Skin epidermis (tissue), 12 donors: ENCODE results near the gene MMD.
"Not testable (repeated sequence)": the region's sequence is repeated elsewhere in the genome, so short reads cannot be mapped to it uniquely, and the experiment has no call there.

ENCODE experiments used
- H3K27ac ChIP-seq, 21 experiments: fragments of 200-600 bp; sonication (generic) in 11 of 21; one replicate each; pipeline ENCODE4 v1.5.0; 2020; ENCODE audit warnings: mild to moderate bottlenecking in 3 of 21, inconsistent platforms in 2 of 21, moderate library complexity in 2 of 21
- H3K4me3 ChIP-seq, 7 experiments: fragments of 200-600 bp; sonication (generic) in 2 of 7; one replicate each; pipeline ENCODE4 v1.5.0; 2020; ENCODE audit warnings: inconsistent platforms in 2 of 7, mild to moderate bottlenecking in 2 of 7, moderate library complexity in 1 of 7

Gene MMD

DNA sequence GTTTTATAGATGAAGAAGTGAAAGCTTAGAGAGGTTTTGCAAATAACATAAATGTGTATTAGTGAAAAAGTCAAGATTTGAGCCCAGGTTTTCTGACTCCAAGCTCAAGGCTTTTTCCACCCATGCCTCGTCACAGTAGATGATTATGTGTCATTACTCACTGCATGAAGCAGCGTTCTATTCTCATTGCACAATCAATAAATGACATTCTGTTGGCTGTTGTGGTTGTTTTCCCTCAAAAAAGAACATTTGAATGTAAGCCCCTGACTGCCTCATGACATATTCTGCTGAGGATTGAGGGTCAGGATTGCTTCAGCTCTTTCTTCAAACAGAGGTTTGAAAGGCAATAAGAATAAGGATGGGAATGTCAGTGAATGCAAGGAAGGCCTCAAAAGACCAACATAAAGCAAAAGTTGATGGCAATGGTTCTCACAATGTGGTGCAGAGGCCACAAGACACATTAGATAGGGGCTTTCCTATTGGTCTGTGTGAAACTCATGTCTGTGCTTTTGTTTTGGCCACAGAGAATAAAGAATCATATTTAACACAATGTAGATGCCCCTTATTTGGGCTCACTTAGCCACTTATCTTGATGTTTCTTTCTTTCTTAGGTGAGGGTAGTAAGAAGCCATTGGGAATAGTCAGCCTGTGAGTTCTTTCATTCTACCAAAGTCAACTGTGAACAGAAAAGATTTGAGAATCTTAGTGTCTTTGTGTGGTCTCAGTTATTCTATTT is 5.4 kb upstream of the MMD start:
- Histone ChIP-seq H3K4me3 (no peak overlapping the region), H3K27ac (no peak overlapping the region)

DNA sequence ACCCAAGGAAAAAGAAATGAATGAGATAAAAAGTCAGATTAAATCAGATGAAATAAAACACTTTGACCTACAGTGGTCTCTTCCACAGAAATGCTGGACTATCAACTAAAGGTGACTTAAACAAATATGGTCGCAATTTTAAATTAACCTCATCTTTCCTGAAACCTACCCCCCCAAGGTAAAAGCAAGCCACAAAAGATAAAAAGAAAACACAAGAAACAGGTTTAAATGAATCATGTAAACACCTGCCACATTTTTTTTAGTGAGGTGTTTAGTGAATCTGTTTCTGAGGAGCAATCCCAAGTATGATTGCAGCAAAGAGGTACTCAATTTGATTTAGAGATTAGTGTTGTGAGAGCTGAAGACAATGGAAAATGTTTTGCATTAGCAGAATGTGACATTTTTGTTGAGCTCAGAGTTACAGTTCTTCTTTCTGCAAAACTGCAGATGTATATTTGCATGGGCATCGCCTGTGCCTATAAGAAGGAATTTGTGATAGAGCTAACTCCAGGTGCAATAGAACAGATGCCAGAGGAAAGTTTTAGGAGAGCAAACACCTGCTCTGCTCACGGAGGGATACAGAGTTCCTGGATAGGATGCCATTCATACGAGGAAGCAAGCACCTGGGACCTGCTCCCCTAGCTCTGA is 3.4 kb upstream of the MMD start:
- H3K4me3 ChIP-seq, result no peak overlapping the region
- no peak overlapping the region for H3K27ac ChIP-seq

- no peak overlapping the region for H3K4me3 ChIP-seq
- no peak overlapping the region for H3K27ac ChIP-seq
Measured at GRCh38 chr17:55423535-55423934, 1.9 kb upstream of the MMD start.

DNA sequence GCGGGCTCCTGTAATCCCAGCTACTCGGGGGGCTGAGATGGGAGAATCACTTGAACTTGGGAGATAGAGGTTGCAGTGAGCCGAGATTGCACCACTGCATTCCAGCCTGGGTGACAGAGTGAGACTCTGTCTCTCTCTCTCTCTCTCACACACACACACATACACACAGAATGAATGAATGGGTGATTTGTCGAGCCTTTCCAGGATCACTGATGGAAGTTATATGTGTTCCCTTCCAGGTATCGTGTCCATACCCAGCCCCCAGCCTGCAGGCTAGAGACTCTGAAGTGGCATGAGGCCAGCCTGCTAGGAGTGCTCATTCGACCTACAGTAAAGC is 1.2 kb upstream of the MMD start:
- H3K4me3 ChIP-seq, H3K27ac ChIP-seq: not testable (repeated sequence)

GRCh38 chr17:55420776-55421178 is 858 bp downstream of the MMD start:
- peak overlapping the region; percentile 34 to 94 (median 86) for H3K27ac ChIP-seq
- peak overlapping the region; percentile 60 to 97 (median 94) for H3K4me3 ChIP-seq

DNA sequence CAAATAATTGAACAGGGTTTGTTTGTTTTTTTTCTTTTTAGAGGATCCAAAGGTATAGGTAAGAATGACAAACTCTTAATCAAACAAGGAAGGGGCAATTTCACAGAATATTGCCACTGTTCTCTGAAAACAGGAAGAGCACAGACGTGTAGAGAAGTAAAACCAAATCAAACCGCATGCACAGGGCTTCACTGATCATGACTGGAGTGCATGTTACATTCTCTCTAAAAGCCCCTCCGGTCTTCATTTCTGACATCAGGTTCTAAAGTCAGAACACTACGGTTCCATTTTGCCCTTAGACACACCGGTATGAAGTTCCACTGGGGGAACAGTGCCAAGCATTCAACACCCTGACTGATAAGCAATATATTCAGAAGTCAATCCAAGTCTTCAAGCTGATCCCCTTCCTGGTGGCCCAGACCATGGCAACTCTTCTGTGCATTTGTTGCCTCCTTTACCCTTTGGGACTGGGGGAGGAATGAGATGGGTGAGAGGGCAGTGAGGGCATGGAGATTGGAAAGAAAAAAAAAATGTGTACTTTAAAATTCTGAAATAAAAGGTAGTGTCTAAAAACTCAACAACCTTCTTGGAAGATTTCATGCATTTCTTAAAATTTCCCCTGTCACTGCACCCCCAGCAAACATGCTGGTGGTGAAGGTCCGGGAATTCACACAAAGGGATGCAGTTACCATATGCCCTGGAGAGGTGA is 1.4 kb downstream of the MMD start:
- Histone ChIP-seq H3K4me3 (peak overlapping the region; percentile 60 to 97 (median 94)), H3K27ac (peak overlapping the region in 20 of 21 experiments; percentile 19 to 94 (median 86))

GRCh38 chr17:55418369-55419268 is 3.0 kb downstream of the MMD start:
- H3K27ac ChIP-seq, result no peak overlapping the region

GRCh38 chr17:55417411-55418268 is 4.0 kb downstream of the MMD start:
- Histone ChIP-seq H3K4me3 (no peak overlapping the region), H3K27ac (no peak overlapping the region)

More at GRCh38 chr17:55418369-55419268, 3.0 kb downstream of the MMD start:
- no peak overlapping the region for H3K4me3 ChIP-seq

GRCh38 chr17:55416470-55417052 is 5.1 kb downstream of the MMD start:
- no peak overlapping the region for H3K4me3 ChIP-seq
- H3K27ac ChIP-seq, result no peak overlapping the region

DNA sequence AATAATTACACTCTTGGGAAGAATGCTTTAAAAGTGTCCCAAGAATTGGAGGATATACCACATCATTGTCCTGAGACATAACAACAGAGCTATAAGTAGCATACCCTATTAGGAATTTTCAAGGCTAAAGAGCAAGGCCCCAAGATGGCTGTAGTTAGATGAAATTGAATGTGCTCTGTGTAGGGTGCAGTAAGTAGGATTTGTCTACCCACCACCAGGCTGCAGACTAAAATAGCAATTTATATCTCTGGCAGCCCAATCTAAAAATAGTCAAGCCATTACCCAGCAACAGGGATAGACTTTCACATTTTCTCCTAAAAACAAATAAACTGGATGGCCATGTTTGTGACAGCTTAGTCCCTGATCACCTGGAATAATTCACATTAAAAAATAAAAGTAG is 5.6 kb downstream of the MMD start:
- Histone ChIP-seq H3K4me3 (no peak overlapping the region), H3K27ac (no peak overlapping the region)

DNA sequence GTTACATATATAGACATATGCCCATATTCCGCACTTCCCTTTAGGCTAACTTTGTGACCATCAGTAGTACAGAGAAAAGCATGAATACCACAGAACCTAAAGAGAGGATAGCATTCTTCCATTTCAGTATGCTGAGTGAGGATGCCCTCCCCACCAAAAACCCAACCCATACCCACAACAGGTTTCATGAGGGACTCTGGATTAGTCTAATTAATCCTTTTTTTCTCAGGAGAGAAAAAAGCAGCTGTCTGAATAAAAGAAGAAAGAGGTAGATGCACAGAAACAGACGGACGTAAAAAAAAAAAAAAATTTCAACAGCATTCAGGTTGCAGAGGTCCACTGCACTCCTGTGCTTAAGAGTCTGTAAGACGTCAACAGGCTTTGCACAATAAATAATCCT is 6.7 kb downstream of the MMD start:
- Histone ChIP-seq H3K27ac (no peak overlapping the region), H3K4me3 (no peak overlapping the region)

GRCh38 chr17:55413825-55414489 is 7.7 kb downstream of the MMD start:
- H3K27ac ChIP-seq, result no peak overlapping the region

DNA sequence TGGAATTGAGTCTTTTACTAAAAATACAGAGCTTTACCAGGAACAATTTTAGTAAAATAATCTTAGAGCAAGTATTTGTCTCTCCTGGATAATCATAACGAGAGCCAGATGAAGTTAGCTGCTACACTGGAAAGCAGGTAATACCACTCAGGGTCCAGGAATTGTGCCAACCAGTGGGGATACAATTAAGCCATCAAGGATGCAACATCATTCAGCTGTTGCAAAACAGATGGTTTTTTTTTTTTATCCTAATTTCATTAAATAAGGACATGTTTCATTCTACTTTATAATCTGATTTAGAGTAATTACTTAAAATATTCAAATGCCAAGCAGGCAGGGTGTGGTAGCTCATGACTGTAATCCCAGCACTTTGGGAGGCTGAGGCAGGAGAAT is 10.2 kb downstream of the MMD start:
- H3K27ac ChIP-seq, result no peak overlapping the region
- no peak overlapping the region for H3K4me3 ChIP-seq

More at GRCh38 chr17:55413825-55414489, 7.7 kb downstream of the MMD start:
- no peak overlapping the region for H3K4me3 ChIP-seq

- no peak overlapping the region for H3K4me3 ChIP-seq
- H3K27ac ChIP-seq, result no peak overlapping the region
Measured at GRCh38 chr17:55410722-55411462, 10.7 kb downstream of the MMD start.

- Histone ChIP-seq H3K4me3 (no peak overlapping the region), H3K27ac (no peak overlapping the region)
Measured at GRCh38 chr17:55409030-55409800, 12.4 kb downstream of the MMD start.

- H3K4me3 ChIP-seq, result no peak overlapping the region
Measured at GRCh38 chr17:55407641-55408566, 13.7 kb downstream of the MMD start.

More at GRCh38 chr17:55407641-55408566, 13.7 kb downstream of the MMD start:
- no peak overlapping the region for H3K27ac ChIP-seq
